IPS-15b (cell line): ENCODE results near the gene SIDT2.

Source experiments
- H3K27me3 ChIP-seq: one replicate; pipeline ENCODE4 v1.6.1; 2013; ENCODE audit warnings: low read length; ENCODE audit not compliant: control insufficient read depth, insufficient read depth
- H3K36me3 ChIP-seq: one replicate; pipeline ENCODE4 v1.6.1; 2013; ENCODE audit warnings: low read length; ENCODE audit not compliant: control insufficient read depth, insufficient read depth
- H3K4me1 ChIP-seq: one replicate; pipeline ENCODE4 v1.6.1; 2013; ENCODE audit warnings: mild to moderate bottlenecking, low read length; ENCODE audit not compliant: control insufficient read depth, insufficient read depth
- H3K4me3 ChIP-seq: one replicate; pipeline ENCODE4 v1.5.1; 2013; ENCODE audit warnings: low read depth, low read length
- H3K9ac ChIP-seq: one replicate; pipeline ENCODE4 v1.6.1; 2013; ENCODE audit warnings: low read depth, mild to moderate bottlenecking, low read length
- H3K9me3 ChIP-seq: one replicate; pipeline ENCODE4 v1.6.1; 2013; ENCODE audit warnings: mild to moderate bottlenecking, low read length; ENCODE audit not compliant: control insufficient read depth, insufficient read depth

Gene SIDT2

DNA sequence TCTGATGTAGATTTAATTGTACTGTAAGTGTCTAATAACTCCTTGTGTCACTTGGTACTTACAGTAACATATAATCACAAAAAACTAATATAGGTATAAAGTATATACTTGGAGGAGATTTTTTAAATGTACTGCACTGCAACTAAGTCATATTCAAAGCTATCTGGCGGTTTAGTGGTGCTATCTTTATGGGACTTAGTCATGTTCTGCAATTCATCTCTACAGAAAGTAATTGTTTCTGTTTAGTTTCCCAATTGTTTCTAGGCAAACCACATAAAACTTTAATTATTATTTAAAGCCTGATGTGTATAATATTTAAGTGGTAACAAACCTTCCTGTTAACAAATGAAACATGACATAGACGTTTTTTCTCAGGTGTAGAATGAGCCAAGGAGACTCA lies 26.5 kb upstream of the SIDT2 start:
- H3K36me3 ChIP-seq, result peaks cover 3% of the 10 kb centered on the region

DNA sequence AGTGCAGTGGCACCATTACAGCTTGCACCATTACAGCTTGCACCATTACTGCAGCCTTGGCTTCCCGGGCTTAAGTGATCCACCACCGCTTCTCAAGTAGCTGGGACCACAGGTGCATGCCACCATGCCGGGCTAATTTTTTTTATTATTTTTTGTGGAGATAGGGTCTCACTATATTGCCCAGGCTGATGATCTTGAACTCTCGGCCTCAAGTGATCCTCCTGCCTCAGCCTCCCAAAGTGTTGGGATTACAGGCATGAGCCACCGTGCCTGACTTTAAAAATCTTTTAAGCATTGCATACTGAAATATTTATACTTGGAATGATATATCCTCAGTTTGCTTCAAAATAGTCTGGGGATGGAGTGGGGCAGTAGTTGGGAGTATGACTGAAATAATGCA lies 24.1 kb upstream of the SIDT2 start:
- no peaks in the 10 kb centered on the region for H3K4me1 ChIP-seq
- no peak overlapping the region for H3K9ac ChIP-seq
- H3K27me3 ChIP-seq, result no peaks in the 10 kb centered on the region
- no peaks in the 10 kb centered on the region for H3K9me3 ChIP-seq
- H3K36me3 ChIP-seq, result peaks cover 3% of the 10 kb centered on the region
- H3K4me3 ChIP-seq, result no peak overlapping the region

More for the DNA sequence above, 26.5 kb upstream of the SIDT2 start:
- no peaks in the 10 kb centered on the region for H3K27me3 ChIP-seq
- no peaks in the 10 kb centered on the region for H3K9me3 ChIP-seq
- no peak overlapping the region for H3K4me3 ChIP-seq
- no peak overlapping the region for H3K9ac ChIP-seq
- no peaks in the 10 kb centered on the region for H3K4me1 ChIP-seq

DNA sequence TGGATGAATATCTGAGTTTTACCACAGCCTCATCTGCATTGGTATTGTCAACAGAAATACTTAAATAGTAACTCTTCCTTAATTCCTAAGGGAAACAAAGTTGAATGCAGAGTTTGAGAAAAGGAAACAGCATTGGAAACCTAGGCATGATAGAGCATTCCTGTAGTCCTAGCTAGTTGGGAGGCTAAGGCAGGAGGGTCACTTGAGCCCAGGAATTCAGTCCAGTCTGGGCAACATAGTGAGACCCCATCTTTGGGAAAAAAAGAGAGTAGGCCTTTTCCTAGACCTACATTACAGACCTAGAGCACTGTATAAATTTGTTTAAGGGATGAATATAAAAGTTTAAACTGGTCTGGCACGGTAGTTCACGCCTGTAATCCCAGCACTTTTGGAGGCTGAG lies 21.0 kb upstream of the SIDT2 start:
- H3K9me3 ChIP-seq, result no peaks in the 10 kb centered on the region
- peaks cover 7% of the 10 kb centered on the region for H3K36me3 ChIP-seq
- H3K4me3 ChIP-seq, result no peak overlapping the region
- H3K27me3 ChIP-seq, result no peaks in the 10 kb centered on the region
- no peak overlapping the region for H3K9ac ChIP-seq
- no peaks in the 10 kb centered on the region for H3K4me1 ChIP-seq

DNA sequence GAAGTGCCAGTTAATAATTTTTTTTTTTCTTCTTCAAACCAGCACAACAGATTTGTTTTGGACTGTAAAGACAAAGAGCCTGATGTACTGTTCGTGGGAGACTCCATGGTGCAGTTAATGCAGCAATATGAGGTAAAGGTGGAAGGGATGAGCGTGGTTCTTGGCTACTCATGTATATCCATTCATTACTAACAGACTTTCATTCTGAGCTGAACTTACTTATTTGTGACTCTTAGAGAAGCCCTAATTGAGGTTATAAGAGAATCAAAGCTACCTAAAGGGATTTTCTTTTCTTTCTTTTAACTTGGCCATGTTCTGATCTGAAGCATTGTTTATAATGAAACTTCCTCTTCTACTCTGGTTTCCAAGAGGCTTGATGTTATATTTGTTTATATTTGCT lies 18.7 kb upstream of the SIDT2 start:
- Histone ChIP-seq H3K36me3 (peaks cover 16% of the 10 kb centered on the region), H3K27me3 (no peaks in the 10 kb centered on the region), H3K4me3 (no peak overlapping the region), H3K9ac (no peak overlapping the region), H3K4me1 (no peaks in the 10 kb centered on the region), H3K9me3 (no peaks in the 10 kb centered on the region)

DNA sequence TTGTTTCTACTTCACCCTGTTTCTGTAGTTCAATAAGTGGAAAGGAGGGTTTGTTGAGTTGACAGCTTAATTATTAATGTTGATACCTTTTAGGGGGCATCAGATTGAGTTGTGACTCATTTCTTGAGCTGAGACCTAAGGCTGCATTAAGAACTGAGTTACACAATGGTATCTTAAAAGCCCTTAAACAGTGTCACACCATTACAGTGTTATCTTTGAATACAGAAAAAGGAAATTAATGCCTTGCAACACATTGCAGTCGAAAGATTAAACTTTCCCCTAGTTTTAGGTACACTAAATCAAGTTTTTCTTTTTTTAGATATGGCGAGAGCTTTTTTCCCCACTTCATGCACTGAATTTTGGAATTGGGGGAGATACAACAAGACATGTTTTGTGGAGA lies 17.7 kb upstream of the SIDT2 start:
- H3K4me1 ChIP-seq, result no peaks in the 10 kb centered on the region
- no peak overlapping the region for H3K4me3 ChIP-seq
- H3K9ac ChIP-seq, result no peak overlapping the region
- no peaks in the 10 kb centered on the region for H3K27me3 ChIP-seq
- peaks cover 16% of the 10 kb centered on the region for H3K36me3 ChIP-seq
- no peaks in the 10 kb centered on the region for H3K9me3 ChIP-seq

DNA sequence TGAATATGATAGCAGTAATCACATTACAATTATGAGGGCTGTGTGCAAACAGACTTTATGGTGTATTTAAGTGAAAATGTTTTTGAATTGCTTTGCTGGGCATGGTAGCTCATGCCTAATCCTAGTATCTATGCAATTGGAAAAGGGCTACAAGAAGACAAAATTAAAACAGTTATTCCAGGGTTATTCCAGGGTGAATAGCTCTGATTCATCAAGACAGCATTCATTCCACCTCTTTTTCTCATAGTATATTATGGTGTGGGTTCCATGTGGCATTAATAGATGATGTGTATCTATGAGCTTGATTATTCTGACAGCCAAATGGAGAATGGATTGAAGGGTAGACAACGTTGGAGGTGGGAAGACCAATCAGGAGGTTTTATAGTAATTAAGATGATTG lies 12.1 kb upstream of the SIDT2 start:
- Histone ChIP-seq H3K9ac (no peak overlapping the region), H3K4me1 (no peaks in the 10 kb centered on the region), H3K9me3 (no peaks in the 10 kb centered on the region), H3K27me3 (no peaks in the 10 kb centered on the region), H3K4me3 (no peak overlapping the region), H3K36me3 (peaks cover 33% of the 10 kb centered on the region)

- Histone ChIP-seq H3K9me3 (no peaks in the 10 kb centered on the region), H3K9ac (no peak overlapping the region), H3K27me3 (no peaks in the 10 kb centered on the region), H3K36me3 (peaks cover 20% of the 10 kb centered on the region), H3K4me1 (peaks cover 5% of the 10 kb centered on the region), H3K4me3 (no peak overlapping the region)
These were observed 8.8 kb upstream of the SIDT2 start for GRCh38 chr11:117169736-117170135.

- Histone ChIP-seq H3K4me3 (no peak overlapping the region), H3K36me3 (peaks cover 20% of the 10 kb centered on the region), H3K27me3 (no peaks in the 10 kb centered on the region), H3K4me1 (peaks cover 5% of the 10 kb centered on the region), H3K9me3 (no peaks in the 10 kb centered on the region), H3K9ac (no peak overlapping the region)
These were observed 8.3 kb upstream of the SIDT2 start for GRCh38 chr11:117170210-117170609.

DNA sequence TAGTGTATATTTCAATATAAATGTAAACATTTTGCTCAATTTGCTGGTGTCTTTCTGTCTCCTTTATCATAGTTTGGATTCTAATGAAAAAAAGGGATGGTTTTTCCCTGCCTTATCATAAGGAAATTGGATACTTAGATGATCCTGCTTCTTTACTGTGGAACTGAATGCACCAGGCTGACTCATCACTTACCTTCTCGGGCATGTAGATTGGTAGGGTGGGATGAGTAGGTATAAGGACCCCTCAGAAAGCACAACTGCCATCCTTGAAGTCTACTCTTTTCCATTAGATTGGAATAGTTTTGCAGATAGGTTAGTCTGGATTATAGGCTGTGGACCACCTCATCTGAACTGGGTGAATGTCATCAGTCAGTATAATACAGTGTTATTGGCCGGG lies 7.5 kb upstream of the SIDT2 start:
- H3K4me1 ChIP-seq, result peaks cover 5% of the 10 kb centered on the region
- no peak overlapping the region for H3K4me3 ChIP-seq
- peaks cover 23% of the 10 kb centered on the region for H3K36me3 ChIP-seq

DNA sequence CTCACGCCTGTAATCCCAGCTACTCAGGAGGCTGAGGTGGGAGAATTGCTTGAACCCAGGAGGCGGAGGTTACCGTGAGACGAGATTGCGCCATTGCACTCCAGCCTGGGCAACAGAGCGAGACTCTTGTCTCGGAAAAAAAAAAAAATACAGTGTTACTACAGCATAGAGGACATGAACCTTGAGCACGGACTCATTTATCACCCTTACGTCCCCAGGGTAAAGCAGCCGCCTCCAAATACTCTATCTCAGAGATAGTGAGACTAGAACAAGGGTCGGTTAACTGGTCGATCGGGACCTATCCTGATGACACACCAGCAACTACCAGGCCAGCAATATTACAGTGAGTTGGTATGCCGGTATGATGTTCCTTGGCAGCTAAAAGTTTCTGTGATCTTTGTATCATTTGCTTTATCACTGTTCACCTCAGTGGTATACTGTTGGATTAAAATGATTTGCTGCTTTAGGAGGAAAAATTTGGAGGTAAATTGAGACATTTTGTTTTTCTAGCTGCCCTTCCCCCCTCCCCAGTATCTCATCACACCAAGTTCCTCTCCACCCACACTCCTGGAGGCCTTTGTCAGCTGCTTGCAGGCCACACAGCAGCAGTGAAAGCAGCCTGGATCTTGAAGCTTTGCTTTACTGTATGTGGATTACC lies 7.0 kb upstream of the SIDT2 start:
- no peak overlapping the region for H3K9ac ChIP-seq

More for the DNA sequence above, 7.5 kb upstream of the SIDT2 start:
- no peaks in the 10 kb centered on the region for H3K9me3 ChIP-seq
- no peak overlapping the region for H3K9ac ChIP-seq
- H3K27me3 ChIP-seq, result no peaks in the 10 kb centered on the region

GRCh38 chr11:117172724-117173421 lies 5.7 kb upstream of the SIDT2 start:
- no peak overlapping the region for H3K9ac ChIP-seq
- H3K9me3 ChIP-seq, result no peaks in the 10 kb centered on the region
- peaks cover 6% of the 10 kb centered on the region for H3K4me1 ChIP-seq
- H3K36me3 ChIP-seq, result peaks cover 11% of the 10 kb centered on the region
- no peaks in the 10 kb centered on the region for H3K27me3 ChIP-seq
- no peak overlapping the region for H3K4me3 ChIP-seq

More for the DNA sequence above, 7.0 kb upstream of the SIDT2 start:
- no peak overlapping the region for H3K4me3 ChIP-seq
- H3K4me1 ChIP-seq, result peaks cover 5% of the 10 kb centered on the region
- H3K27me3 ChIP-seq, result no peaks in the 10 kb centered on the region
- H3K36me3 ChIP-seq, result peaks cover 20% of the 10 kb centered on the region
- H3K9me3 ChIP-seq, result no peaks in the 10 kb centered on the region

GRCh38 chr11:117175104-117175503 lies 3.4 kb upstream of the SIDT2 start:
- peaks cover 10% of the 10 kb centered on the region for H3K4me1 ChIP-seq
- H3K4me3 ChIP-seq, result no peak overlapping the region
- H3K9ac ChIP-seq, result no peak overlapping the region
- H3K9me3 ChIP-seq, result no peaks in the 10 kb centered on the region
- peaks cover 11% of the 10 kb centered on the region for H3K36me3 ChIP-seq
- no peaks in the 10 kb centered on the region for H3K27me3 ChIP-seq
